Choroid plexus epithelial cell (primary cell): ENCODE data around the gene PTPRK.
A peak's percentile ranks its signal among the peaks of the same experiment; 100 is the strongest.

Experiments
- DNase-seq: peaks from one replicate; pipeline ENCODE4 v3.0.0-alpha.2; 2010; ENCODE audit warnings: low read depth
- H3K4me3 ChIP-seq: 2 replicates; pipeline ENCODE4 v1.5.1; 2011; ENCODE audit warnings: low read depth, mild to moderate bottlenecking, control low read depth, low read length, moderate library complexity
- CTCF ChIP-seq: conservative IDR thresholded peaks from 2 replicates; pipeline ENCODE4 v1.5.1; 2011; ENCODE audit warnings: low read depth, mild to moderate bottlenecking, control low read depth, inconsistent platforms, low read length, moderate library complexity

The PTPRK gene

GRCh38 chr6:128520436-128521281 is at the start of gene PTPRK:
Gene PTPRK (minus strand): TSS chr6:128520599. CDS start chr6:128520358, 241 bp downstream.
- peak within 1 kb of the TSS; percentile 76 for H3K4me3 ChIP-seq
- DNase-seq, result peak; percentile 94
- peak; percentile 12 for TF ChIP-seq CTCF

GRCh38 chr6:128567029-128567428 is 46.6 kb upstream of the PTPRK start:
- H3K4me3 ChIP-seq, result no peak overlapping the region
- no peak for TF ChIP-seq CTCF
- DNase-seq, result no peak

- no peak overlapping the region for H3K4me3 ChIP-seq
- no peak for TF ChIP-seq CTCF
- no peak for DNase-seq
Measured at GRCh38 chr6:128560966-128561365, 40.6 kb upstream of the PTPRK start.

GRCh38 chr6:128558924-128559323 is 38.5 kb upstream of the PTPRK start:
- DNase-seq, result no peak
- no peak for TF ChIP-seq CTCF
- no peak overlapping the region for H3K4me3 ChIP-seq

GRCh38 chr6:128558021-128558420 is 37.6 kb upstream of the PTPRK start:
- DNase-seq, result no peak
- no peak for TF ChIP-seq CTCF
- no peak overlapping the region for H3K4me3 ChIP-seq

GRCh38 chr6:128557081-128557480 is 36.7 kb upstream of the PTPRK start:
- no peak for TF ChIP-seq CTCF
- no peak overlapping the region for H3K4me3 ChIP-seq
- DNase-seq, result peak; percentile 20

- peak; percentile 51 for TF ChIP-seq CTCF
- peak; percentile 44 for DNase-seq
- no peak overlapping the region for H3K4me3 ChIP-seq
Measured at GRCh38 chr6:128554302-128554701, 33.9 kb upstream of the PTPRK start.
